ENCODE data around the gene HSPB2. TPM values are rescaled to one million over a fixed set of nuclear protein-coding genes. Genes with fewer than 3 reads are reported as not detected.

HSPB2 gene
- total RNA-seq, 2 donors from 2014 or later, result not detected

DNA sequence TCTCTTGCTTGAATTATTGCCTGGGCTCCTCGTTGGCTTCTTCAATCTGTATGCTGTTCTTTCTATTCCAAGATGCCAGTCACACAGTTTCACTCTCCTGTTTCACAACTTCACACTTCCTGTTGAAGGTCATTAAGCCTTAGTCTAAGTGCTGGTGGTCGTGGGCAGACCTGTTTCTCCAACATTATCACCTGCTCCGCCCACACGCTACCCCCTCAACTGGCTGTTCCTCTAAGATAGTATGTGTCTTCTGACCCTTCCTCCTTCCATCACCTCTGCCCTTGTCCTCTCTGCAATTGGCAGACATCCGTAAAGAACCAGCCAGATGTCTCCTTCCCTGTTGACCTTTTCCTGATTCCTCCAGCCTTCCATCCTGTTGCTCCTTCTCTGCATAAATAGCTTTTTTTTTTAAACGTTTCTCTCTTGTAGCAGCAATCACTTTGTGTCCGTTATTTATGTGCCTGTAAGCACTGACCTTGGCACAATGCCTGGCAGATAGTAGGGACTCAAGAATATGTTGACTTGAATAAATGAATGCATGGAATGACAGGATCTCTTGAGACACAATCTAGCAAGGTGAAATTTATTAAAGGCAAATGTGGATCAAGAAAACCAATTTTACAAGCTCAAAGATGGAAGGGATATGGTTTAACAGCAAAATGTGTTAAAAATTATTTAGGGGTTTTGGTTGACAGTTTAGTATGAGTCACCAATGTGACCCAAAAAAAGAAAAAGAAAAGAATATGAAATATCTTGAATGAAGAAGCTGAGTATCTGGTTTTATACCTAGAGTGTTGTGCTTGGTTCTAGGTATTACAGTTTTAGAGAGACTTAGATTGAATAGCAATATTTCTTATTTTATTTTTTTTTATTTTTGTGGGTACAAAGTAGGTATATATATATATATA is 37.2 kb downstream of the HSPB2 start:
- Histone ChIP-seq H3K4me1 (no peaks in the 10 kb centered on the region), H3K27ac (no peak overlapping the region), H3K4me3 (no peak overlapping the region), H3K9me3 (no peaks in the 10 kb centered on the region), H3K27me3 (no peaks in the 10 kb centered on the region), H3K36me3 (replicated peaks in 1 of 2; ENCODE audit: insufficient read depth in 1 of 2, low read depth in 2 of 2) (no peaks in the 10 kb centered on the region)
- ATAC-seq, result no peak
- 40 to 41% methylated on average over 7 of the region's 7 CpGs for WGBS, 2 donors
- intact Hi-C loops (cut with DNase I), result no loop called here
- DNase-seq, result no peak
- no peak for TF ChIP-seq POLR2A (IDR thresholded peaks at IDR 0.05)
- no peak for TF ChIP-seq CTCF (IDR thresholded peaks at IDR 0.05)

DNA sequence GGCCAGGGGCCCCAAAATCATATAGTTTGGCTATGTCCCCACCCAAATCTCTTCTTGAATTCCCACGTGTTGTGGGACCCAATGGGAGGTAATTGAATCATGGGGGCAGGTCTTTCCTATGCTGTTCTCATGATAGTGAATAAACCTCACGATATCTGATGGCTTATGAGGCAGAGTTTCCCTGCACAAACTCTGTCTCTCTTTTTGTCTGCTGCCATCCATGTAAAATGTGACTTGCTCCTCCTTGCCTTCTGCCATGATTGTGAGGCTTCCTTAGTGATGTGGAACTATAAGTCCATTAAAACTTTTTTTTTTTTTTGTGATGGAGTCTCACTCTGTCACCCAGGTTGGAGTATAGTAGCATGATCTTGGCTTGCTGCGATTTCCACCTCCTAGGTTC is 39.0 kb downstream of the HSPB2 start:
- intact Hi-C loops (cut with DNase I), result no loop called here
- Histone ChIP-seq H3K27ac (no peak overlapping the region), H3K27me3 (no peaks in the 10 kb centered on the region), H3K9me3 (no peaks in the 10 kb centered on the region), H3K36me3 (replicated peaks in 1 of 2; ENCODE audit: insufficient read depth in 1 of 2, low read depth in 2 of 2) (no peaks in the 10 kb centered on the region), H3K4me3 (no peak overlapping the region), H3K4me1 (no peaks in the 10 kb centered on the region)
- ATAC-seq, result no peak
- WGBS, 2 donors, result 90 to 95% methylated on average over 3 of the region's 3 CpGs
- TF ChIP-seq CTCF (IDR thresholded peaks at IDR 0.05) (no peak), POLR2A (IDR thresholded peaks at IDR 0.05) (no peak)
- no peak for DNase-seq

GRCh38 chr11:111954154-111954553 is 41.6 kb downstream of the HSPB2 start:
- no peak for ATAC-seq
- intact Hi-C loops (cut with DNase I), result no loop called here

GRCh38 chr11:111957663-111958444 is 45.3 kb downstream of the HSPB2 start:
- no peaks in the 10 kb centered on the region for H3K27me3 ChIP-seq
- H3K4me1 ChIP-seq, result peaks cover 18% of the 10 kb centered on the region
- no peak for DNase-seq
- WGBS, 2 donors, result 83 to 91% methylated on average over 7 to 11 of the region's 12 CpGs
- H3K36me3 ChIP-seq (replicated peaks in 1 of 2; ENCODE audit: insufficient read depth in 1 of 2, low read depth in 2 of 2), result no peaks in the 10 kb centered on the region
- no peak overlapping the region for H3K27ac ChIP-seq
- TF ChIP-seq CTCF (IDR thresholded peaks at IDR 0.05) (no peak), POLR2A (IDR thresholded peaks at IDR 0.05) (no peak)
- ATAC-seq, result no peak
- H3K4me3 ChIP-seq, result no peak overlapping the region
- H3K9me3 ChIP-seq, result no peaks in the 10 kb centered on the region
- intact Hi-C loops (cut with DNase I), result no loop called here

More at GRCh38 chr11:111954154-111954553, 41.6 kb downstream of the HSPB2 start:
- no peak for DNase-seq
- Histone ChIP-seq H3K4me3 (no peak overlapping the region), H3K27ac (no peak overlapping the region), H3K4me1 (no peaks in the 10 kb centered on the region), H3K27me3 (no peaks in the 10 kb centered on the region), H3K36me3 (replicated peaks in 1 of 2; ENCODE audit: insufficient read depth in 1 of 2, low read depth in 2 of 2) (no peaks in the 10 kb centered on the region), H3K9me3 (no peaks in the 10 kb centered on the region)
- WGBS, 2 donors, result 91 to 95% methylated on average over 4 of the region's 4 CpGs
- TF ChIP-seq CTCF (IDR thresholded peaks at IDR 0.05) (no peak), POLR2A (IDR thresholded peaks at IDR 0.05) (no peak)
